Activated CD4-positive, alpha-beta T cell treated with anti-CD3 and anti-CD28 coated beads, Interleukin-2, amount 50 U/mL, for 16 hours (primary cell): ENCODE measurements around the gene LRRC3C.

Experiments used
- DNase-seq: peaks from one replicate; pipeline ENCODE4 v3.0.0-alpha.2; 2020

Gene LRRC3C

DNA sequence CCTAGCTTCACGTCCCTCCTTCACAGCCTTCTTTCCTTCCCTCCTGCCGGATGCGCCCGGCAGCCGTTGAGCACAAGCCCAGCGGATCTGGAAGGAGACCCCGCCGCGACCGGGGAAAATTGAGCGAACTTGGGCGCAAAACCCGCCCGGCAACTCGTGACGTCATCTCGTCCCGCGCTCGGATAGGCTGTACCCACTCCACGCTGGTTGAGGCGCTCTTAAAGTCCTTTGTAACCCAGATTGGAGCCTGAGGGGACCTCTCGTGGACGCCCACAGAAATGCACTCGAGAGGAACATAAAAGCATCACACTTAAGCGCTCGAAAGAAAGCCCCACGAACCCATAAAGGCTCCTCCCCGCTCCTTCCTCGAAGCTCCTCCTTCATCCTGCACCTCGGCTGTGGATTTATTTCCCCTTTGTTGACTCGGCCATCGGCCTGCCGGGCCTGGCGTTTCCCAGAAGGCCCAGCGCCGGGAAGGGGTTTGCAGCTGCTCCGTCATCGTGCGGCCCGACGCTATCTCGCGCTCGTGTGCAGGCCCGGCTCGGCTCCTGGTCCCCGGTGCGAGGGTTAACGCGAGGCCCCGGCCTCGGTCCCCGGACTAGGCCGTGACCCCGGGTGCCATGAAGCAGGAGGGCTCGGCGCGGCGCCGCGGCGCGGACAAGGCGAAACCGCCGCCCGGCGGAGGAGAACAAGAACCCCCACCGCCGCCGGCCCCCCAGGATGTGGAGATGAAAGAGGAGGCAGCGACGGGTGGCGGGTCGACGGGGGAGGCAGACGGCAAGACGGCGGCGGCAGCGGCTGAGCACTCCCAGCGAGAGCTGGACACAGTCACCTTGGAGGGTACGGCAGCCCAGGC is 53.0 kb downstream of the LRRC3C start, which contains the start of gene PSMD3:
PSMD3 (plus strand) TSS at position 457 of the 856 bp plus-strand sequence; CDS start at position 621, 164 bp downstream.
- peak; percentile 99 for DNase-seq

DNA sequence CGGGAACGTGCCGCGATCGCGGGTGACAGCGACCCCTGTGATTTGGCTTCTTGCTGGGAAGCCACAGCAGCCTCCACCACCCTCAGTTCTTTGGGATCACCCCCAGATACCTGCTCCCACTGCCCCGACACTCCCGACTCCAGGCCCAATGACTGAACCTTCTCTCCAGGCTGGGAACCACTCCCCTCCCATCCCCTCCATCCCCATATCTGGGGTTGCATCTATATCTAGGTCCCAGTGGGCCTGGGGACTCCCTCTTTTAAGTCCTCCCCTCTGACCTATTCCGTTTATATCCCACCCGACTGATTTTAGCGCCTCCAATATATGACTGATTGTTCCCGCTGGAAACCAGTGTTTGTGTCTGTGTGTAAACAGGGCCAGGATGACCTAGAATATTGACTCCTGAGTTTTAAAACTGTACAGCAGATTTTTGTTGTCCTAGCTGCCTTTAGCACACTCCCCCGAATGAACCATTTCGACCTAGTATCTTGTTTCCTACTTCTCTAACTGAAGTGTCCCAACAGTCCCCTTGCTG is 53.7 kb downstream of the LRRC3C start:
- DNase-seq: no peak

GRCh38 chr17:39981766-39982375 is 54.3 kb downstream of the LRRC3C start:
- DNase-seq: no peak

DNA sequence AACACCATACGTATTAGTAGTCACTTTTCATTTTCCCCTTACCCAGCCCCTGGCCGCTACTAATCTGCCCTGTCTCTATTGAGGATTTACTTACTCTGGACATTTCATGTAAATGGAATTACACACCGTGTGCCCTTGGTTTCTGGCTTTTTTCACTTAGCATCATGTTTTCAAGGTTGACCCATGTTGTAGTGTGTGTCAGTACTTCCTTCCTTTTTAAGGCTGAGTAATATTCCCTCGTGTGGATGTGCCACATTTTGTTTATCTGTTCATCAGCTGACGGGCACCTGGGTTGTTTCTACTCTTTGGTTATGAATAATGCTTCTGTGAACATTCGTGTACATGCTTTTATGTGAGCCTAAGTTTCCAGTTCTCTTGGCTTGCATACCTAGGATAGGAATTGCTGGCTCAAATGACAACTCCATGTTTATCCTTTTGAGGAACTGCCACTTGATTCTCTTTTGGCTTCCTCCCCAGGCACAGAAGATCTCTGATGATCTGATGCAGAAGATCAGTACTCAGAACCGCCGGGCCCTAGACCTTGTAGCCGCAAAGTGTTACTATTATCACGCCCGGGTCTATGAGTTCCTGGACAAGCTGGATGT is 60.8 kb downstream of the LRRC3C start:
- no peak for DNase-seq

DNA sequence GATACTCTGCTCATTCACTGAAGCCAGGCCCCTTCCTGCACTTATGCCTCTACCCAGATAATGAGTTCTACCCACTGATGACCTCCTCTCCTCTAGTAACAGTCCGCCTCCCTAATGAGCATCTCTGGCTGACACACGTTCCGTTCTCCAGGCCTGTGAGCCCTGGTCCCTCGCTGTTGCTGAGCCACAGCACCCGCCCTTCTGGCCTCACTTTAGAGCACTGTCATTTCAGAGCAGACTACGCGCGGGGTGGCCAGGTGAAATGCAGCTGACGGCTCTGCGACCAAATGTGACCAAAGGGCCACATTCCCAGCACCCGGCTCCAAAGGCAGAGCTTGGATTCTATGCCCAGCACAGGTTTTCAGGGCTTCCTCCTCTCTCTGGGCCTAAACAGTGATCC is 66.9 kb downstream of the LRRC3C start:
- no peak for DNase-seq
